SK-N-SH treated with all-trans-retinoic acid at 6 μM for 48 hours (cell line): ENCODE measurements around the gene HINT2.

Source experiments
- ATAC-seq: fragments of 200-7000 bp; cut with Tn5 transposase; 3 replicates; pipeline ENCODE4 v1.9.1; 2020; ENCODE audit warnings: mild to moderate bottlenecking, moderate library complexity
- ARNTL ChIP-seq: fragments of 450-650 bp; formaldehyde crosslinking; IDR thresholded peaks from 2 replicates; pipeline ENCODE4 v1.5.0; 2020; ENCODE audit warnings: low read depth, mild to moderate bottlenecking, moderate library complexity, borderline replicate concordance
- BACH2 ChIP-seq: fragments of 250-450 bp; sonication (Bioruptor Pico); IDR thresholded peaks from 2 replicates; pipeline ENCODE4 v1.9.0; 2021; ENCODE audit warnings: mild to moderate bottlenecking, borderline replicate concordance
- CSDC2 ChIP-seq: fragments of 250-450 bp; sonication (Bioruptor Pico); IDR thresholded peaks from 2 replicates; pipeline ENCODE4 v1.5.0; 2020; ENCODE audit warnings: mild to moderate bottlenecking, moderate library complexity
- ESRRG ChIP-seq: fragments of 250-450 bp; sonication (Bioruptor Pico); IDR thresholded peaks from 2 replicates; pipeline ENCODE4 v1.6.1; 2021; ENCODE audit warnings: mild to moderate bottlenecking
- GLIS3 ChIP-seq: fragments of 250-450 bp; sonication (Bioruptor Pico); IDR thresholded peaks from 2 replicates; pipeline ENCODE4 v1.5.0; 2020; ENCODE audit warnings: mild to moderate bottlenecking, moderate library complexity
- OSR1 ChIP-seq: fragments of 250-450 bp; sonication (Bioruptor Pico); IDR thresholded peaks from 2 replicates; pipeline ENCODE4 v1.8.0; 2022; ENCODE audit warnings: moderate library complexity, mild to moderate bottlenecking, inconsistent platforms
- PPARA ChIP-seq: fragments of 250-450 bp; sonication (Bioruptor Pico); IDR thresholded peaks from 2 replicates; pipeline ENCODE4 v1.5.0; 2020; ENCODE audit warnings: mild to moderate bottlenecking, borderline replicate concordance
- RARB ChIP-seq: fragments of 250-450 bp; sonication (Bioruptor Pico); IDR thresholded peaks from 2 replicates; pipeline ENCODE4 v1.8.0; 2021; ENCODE audit warnings: mild to moderate bottlenecking, moderate library complexity
- TCF4 ChIP-seq: fragments of 250-450 bp; sonication (Bioruptor Pico); IDR thresholded peaks from 2 replicates; pipeline ENCODE4 v1.8.0; 2021; ENCODE audit warnings: mild to moderate bottlenecking, moderate library complexity, borderline replicate concordance
- ZC3H10 ChIP-seq: fragments of 250-450 bp; sonication (Bioruptor Pico); IDR thresholded peaks from 2 replicates; pipeline ENCODE4 v1.5.1; 2021; ENCODE audit warnings: mild to moderate bottlenecking, moderate library complexity
- ZFP30 ChIP-seq: fragments of 450-650 bp; formaldehyde crosslinking; IDR thresholded peaks from 2 replicates; pipeline ENCODE4 v1.5.0; 2022; ENCODE audit warnings: mild to moderate bottlenecking, moderate library complexity
- ZNF565 ChIP-seq: fragments of 450-650 bp; formaldehyde crosslinking; conservative IDR thresholded peaks from 2 replicates; pipeline ENCODE4 v1.5.0; 2020; ENCODE audit warnings: low read depth, mild to moderate bottlenecking, moderate library complexity
- ZNF70 ChIP-seq: fragments of 450-650 bp; formaldehyde crosslinking; IDR thresholded peaks from 2 replicates; pipeline ENCODE4 v1.5.0; 2020; ENCODE audit warnings: mild to moderate bottlenecking, moderate library complexity
- ZNF8 ChIP-seq: fragments of 450-650 bp; formaldehyde crosslinking; IDR thresholded peaks from 2 replicates; pipeline ENCODE4 v1.5.0; 2020; ENCODE audit warnings: mild to moderate bottlenecking, moderate library complexity
- TF ChIP-seq, protein P1 (sequence below): fragments of 250-450 bp; sonication (Bioruptor Pico); IDR thresholded peaks from 2 replicates; pipeline ENCODE4 v1.5.0; 2020; ENCODE audit warnings: mild to moderate bottlenecking, moderate library complexity
- TF ChIP-seq, protein P2 (sequence below): fragments of 250-450 bp; sonication (Bioruptor Pico); IDR thresholded peaks from 2 replicates; pipeline ENCODE4 v1.5.1; 2021; ENCODE audit warnings: mild to moderate bottlenecking, moderate library complexity
- TF ChIP-seq, protein P3 (sequence below): fragments of 250-450 bp; sonication (Bioruptor Pico); IDR thresholded peaks from 2 replicates; pipeline ENCODE4 v1.5.1; 2020; ENCODE audit warnings: low read depth, mild to moderate bottlenecking, moderate library complexity
- TF ChIP-seq, protein P4 (sequence below): fragments of 250-450 bp; sonication (Bioruptor Pico); IDR thresholded peaks from 2 replicates; pipeline ENCODE4 v1.8.0; 2020; ENCODE audit warnings: mild to moderate bottlenecking, moderate library complexity, borderline replicate concordance

Gene HINT2

DNA sequence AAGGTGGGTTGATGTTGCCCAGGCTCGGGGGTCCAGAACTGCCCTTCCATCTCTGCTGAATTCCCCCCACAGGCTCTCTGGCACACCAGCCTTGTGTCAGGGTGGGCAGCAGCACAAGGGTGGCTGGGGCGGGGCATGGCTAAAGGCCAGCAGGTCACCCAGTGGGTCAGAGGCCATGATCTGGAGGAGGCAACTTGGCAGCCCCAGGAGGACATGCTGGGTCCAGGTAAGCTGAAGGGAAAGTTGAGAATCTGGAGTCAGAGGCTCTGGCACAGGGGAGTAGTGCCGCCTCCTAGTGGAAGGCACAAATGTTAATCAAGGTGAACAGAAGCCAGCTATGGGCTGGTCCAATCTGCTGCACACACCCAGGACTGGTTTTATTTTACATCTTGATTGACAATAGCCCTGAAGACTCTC lies 20.4 kb upstream of the HINT2 start (continued):
- TF ChIP-seq, protein P1, sequence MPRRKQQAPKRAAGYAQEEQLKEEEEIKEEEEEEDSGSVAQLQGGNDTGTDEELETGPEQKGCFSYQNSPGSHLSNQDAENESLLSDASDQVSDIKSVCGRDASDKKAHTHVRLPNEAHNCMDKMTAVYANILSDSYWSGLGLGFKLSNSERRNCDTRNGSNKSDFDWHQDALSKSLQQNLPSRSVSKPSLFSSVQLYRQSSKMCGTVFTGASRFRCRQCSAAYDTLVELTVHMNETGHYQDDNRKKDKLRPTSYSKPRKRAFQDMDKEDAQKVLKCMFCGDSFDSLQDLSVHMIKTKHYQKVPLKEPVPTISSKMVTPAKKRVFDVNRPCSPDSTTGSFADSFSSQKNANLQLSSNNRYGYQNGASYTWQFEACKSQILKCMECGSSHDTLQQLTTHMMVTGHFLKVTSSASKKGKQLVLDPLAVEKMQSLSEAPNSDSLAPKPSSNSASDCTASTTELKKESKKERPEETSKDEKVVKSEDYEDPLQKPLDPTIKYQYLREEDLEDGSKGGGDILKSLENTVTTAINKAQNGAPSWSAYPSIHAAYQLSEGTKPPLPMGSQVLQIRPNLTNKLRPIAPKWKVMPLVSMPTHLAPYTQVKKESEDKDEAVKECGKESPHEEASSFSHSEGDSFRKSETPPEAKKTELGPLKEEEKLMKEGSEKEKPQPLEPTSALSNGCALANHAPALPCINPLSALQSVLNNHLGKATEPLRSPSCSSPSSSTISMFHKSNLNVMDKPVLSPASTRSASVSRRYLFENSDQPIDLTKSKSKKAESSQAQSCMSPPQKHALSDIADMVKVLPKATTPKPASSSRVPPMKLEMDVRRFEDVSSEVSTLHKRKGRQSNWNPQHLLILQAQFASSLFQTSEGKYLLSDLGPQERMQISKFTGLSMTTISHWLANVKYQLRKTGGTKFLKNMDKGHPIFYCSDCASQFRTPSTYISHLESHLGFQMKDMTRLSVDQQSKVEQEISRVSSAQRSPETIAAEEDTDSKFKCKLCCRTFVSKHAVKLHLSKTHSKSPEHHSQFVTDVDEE (CRISPR knock-in tag) = no peak
- no peak for TF ChIP-seq TCF4 (CRISPR knock-in tag)
- TF ChIP-seq ZC3H10 (CRISPR knock-in tag) = no peak
- TF ChIP-seq ARNTL (CRISPR knock-in tag) = no peak
- TF ChIP-seq CSDC2 = no peak
- no peak for TF ChIP-seq BACH2

DNA sequence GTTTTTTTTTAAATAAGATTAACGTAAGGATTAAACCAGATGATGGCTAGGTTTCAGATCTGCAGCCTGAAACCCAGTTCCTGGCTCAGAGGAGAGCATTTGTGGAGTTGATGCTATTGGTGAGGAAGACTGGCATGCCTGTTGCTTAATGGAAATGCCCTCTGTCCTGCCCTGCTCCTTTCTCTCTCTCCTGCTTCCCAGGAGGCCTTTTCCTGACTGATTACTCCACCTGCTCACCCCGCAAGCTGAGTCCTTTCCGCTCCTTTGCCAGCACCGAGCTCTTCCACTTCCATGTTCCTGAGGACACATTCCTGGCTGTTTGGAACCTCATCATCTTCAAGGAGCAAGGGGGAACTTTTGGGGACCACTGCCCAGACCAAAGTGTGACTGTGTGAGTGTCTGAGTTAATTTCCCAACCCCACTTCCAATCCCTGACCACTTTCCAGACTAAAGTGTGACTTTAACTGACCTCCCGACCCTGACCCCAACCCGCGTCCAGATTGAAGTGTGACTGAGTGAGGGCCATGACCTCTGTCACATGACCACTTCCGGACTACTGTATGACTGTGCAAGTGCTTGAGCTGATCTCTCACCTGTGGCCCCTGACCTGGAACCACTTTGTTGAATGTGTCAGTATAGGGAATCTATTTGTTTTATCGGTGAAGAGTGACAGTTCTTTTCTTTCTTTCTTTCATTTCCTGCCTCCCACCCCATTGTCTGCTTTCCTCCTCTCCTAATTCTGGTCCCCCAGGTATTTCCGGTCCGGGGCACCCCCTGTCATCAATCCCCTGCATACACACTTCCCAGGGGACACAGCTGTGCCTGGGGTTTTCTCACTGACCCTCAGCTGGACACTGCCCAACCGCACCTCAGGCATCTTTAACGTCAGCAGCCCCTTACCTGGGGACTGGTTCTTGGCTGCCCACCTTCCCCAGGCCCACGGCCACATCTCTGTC lies 19.7 kb upstream of the HINT2 start:
- no peak for ATAC-seq

DNA sequence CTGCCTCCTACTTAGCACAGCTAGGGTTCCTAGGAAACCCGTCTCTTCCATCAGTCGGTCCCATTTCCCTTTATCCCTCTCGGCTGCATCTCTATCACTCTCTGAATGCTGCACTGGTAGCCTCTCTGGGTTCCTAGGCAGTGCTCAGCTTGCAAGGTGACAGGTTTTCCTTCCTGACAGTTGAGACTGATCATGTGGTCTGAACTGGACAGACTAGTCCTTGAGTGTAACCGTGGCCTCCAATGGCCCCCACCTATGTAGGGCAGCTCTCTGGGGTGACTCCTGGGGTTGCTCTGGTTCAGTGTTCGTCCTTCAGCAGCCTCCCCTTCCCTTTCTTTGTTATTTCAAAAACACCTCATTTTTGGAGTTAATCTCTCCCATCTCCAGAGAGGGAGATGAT lies 18.0 kb upstream of the HINT2 start:
- ATAC-seq = no peak
- TF ChIP-seq ZNF565 (CRISPR knock-in tag) = no peak
- no peak for TF ChIP-seq CSDC2
- TF ChIP-seq RARB (CRISPR knock-in tag) = no peak
- TF ChIP-seq ESRRG (CRISPR knock-in tag) = no peak
- TF ChIP-seq, protein P1 (CRISPR knock-in tag) = no peak
- TF ChIP-seq, protein P2, sequence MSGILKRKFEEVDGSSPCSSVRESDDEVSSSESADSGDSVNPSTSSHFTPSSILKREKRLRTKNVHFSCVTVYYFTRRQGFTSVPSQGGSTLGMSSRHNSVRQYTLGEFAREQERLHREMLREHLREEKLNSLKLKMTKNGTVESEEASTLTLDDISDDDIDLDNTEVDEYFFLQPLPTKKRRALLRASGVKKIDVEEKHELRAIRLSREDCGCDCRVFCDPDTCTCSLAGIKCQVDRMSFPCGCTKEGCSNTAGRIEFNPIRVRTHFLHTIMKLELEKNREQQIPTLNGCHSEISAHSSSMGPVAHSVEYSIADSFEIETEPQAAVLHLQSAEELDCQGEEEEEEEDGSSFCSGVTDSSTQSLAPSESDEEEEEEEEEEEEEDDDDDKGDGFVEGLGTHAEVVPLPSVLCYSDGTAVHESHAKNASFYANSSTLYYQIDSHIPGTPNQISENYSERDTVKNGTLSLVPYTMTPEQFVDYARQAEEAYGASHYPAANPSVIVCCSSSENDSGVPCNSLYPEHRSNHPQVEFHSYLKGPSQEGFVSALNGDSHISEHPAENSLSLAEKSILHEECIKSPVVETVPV = no peak
- TF ChIP-seq ARNTL (CRISPR knock-in tag) = no peak
- TF ChIP-seq OSR1 (CRISPR knock-in tag) = no peak

More for the DNA sequence above, 19.7 kb upstream of the HINT2 start:
- no peak for TF ChIP-seq GLIS3
- TF ChIP-seq ARNTL (CRISPR knock-in tag) = no peak
- no peak for TF ChIP-seq ZNF8
- TF ChIP-seq, protein P1 (CRISPR knock-in tag) = no peak
- no peak for TF ChIP-seq ESRRG (CRISPR knock-in tag)
- TF ChIP-seq, protein P3, sequence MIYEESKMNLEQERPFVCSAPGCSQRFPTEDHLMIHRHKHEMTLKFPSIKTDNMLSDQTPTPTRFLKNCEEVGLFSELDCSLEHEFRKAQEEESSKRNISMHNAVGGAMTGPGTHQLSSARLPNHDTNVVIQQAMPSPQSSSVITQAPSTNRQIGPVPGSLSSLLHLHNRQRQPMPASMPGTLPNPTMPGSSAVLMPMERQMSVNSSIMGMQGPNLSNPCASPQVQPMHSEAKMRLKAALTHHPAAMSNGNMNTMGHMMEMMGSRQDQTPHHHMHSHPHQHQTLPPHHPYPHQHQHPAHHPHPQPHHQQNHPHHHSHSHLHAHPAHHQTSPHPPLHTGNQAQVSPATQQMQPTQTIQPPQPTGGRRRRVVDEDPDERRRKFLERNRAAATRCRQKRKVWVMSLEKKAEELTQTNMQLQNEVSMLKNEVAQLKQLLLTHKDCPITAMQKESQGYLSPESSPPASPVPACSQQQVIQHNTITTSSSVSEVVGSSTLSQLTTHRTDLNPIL (CRISPR knock-in tag) = no peak
- TF ChIP-seq CSDC2 = no peak
- TF ChIP-seq TCF4 (CRISPR knock-in tag) = no peak
- TF ChIP-seq BACH2 = no peak
- no peak for TF ChIP-seq ZNF70 (CRISPR knock-in tag)
- TF ChIP-seq, protein P2 = no peak
- TF ChIP-seq PPARA (CRISPR knock-in tag) = no peak
- TF ChIP-seq RARB (CRISPR knock-in tag) = no peak
- TF ChIP-seq ZFP30 (CRISPR knock-in tag) = no peak
- TF ChIP-seq, protein P4, sequence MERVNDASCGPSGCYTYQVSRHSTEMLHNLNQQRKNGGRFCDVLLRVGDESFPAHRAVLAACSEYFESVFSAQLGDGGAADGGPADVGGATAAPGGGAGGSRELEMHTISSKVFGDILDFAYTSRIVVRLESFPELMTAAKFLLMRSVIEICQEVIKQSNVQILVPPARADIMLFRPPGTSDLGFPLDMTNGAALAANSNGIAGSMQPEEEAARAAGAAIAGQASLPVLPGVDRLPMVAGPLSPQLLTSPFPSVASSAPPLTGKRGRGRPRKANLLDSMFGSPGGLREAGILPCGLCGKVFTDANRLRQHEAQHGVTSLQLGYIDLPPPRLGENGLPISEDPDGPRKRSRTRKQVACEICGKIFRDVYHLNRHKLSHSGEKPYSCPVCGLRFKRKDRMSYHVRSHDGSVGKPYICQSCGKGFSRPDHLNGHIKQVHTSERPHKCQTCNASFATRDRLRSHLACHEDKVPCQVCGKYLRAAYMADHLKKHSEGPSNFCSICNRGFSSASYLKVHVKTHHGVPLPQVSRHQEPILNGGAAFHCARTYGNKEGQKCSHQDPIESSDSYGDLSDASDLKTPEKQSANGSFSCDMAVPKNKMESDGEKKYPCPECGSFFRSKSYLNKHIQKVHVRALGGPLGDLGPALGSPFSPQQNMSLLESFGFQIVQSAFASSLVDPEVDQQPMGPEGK (CRISPR knock-in tag) = no peak
